ENCODE data around the gene JAK2.

GRCh38 chr9:5043381-5043780 is 58.3 kb downstream of the JAK2 start:
- no peak for TF ChIP-seq ZNF70 (CRISPR knock-in tag; IDR thresholded peaks at IDR 0.05)
- no peak for TF ChIP-seq ZFP3 (CRISPR knock-in tag; IDR thresholded peaks at IDR 0.05)
- TF ChIP-seq, protein P1, sequence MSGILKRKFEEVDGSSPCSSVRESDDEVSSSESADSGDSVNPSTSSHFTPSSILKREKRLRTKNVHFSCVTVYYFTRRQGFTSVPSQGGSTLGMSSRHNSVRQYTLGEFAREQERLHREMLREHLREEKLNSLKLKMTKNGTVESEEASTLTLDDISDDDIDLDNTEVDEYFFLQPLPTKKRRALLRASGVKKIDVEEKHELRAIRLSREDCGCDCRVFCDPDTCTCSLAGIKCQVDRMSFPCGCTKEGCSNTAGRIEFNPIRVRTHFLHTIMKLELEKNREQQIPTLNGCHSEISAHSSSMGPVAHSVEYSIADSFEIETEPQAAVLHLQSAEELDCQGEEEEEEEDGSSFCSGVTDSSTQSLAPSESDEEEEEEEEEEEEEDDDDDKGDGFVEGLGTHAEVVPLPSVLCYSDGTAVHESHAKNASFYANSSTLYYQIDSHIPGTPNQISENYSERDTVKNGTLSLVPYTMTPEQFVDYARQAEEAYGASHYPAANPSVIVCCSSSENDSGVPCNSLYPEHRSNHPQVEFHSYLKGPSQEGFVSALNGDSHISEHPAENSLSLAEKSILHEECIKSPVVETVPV (CRISPR knock-in tag; IDR thresholded peaks at IDR 0.05), result no peak
- TF ChIP-seq OSR1 (CRISPR knock-in tag; IDR thresholded peaks at IDR 0.05), result no peak
- no peak for TF ChIP-seq ESRRG (CRISPR knock-in tag; IDR thresholded peaks at IDR 0.05)
